HepG2 (cell line): ENCODE data around the gene CDK11B. TPM values are rescaled to one million over a fixed set of nuclear protein-coding genes. Genes with fewer than 3 reads are reported as not detected.

Source experiments
- ATAC-seq: fragments of 200-7000 bp; cut with Tn5 transposase; 3 replicates; pipeline ENCODE4 v1.9.1; 2020; ENCODE audit warnings: mild to moderate bottlenecking, moderate library complexity
- BruUV-seq: library from RNA; stranded (reverse); fragments of 400-500 nt; replicated peaks from 2 replicates; lab custom pipeline; 2021; lab: Mats Ljungman, UMichigan
- CTCF ChIA-PET: fragments of 300-600 bp; formaldehyde crosslinking; extraction: SDS; loops from one replicate; lab custom pipeline; 2021; ENCODE audit warnings: low total read pairs, inconsistent platforms, low intra/inter-chr PET ratio; lab: Yijun Ruan, JAX
- POLR2A ChIA-PET: fragments of 350-600 bp; sonication (Branson Sonifier 250); formaldehyde crosslinking; loops from one replicate; lab custom pipeline; 2020; ENCODE audit warnings: antibody characterized with exemption, inconsistent platforms; lab: Yijun Ruan, JAX
- DNase-seq: peaks from one replicate; pipeline ENCODE4 v3.0.0-alpha.2; 2015; ENCODE audit warnings: low spot score
- FAIRE-seq: peaks from 3 replicates; lab custom pipeline; 2011; peaks lifted over from hg19 to GRCh38; lab: Jason Lieb, UNC
- H2AFZ ChIP-seq: one replicate; pipeline ENCODE4 v1.6.1; 2011; ENCODE audit warnings: low read length, inconsistent platforms
- H3K27ac ChIP-seq: fragments of 300-600 bp; 3 replicates; pipeline ENCODE4 v1.8.0; 2011; ENCODE audit warnings: mixed run types, mild to moderate bottlenecking, mixed read lengths, low read length, inconsistent platforms; ENCODE audit not compliant: insufficient read depth; ENCODE audit errors: extremely low read length
- H3K27me3 ChIP-seq, 2 experiments: fragments of 200-600 bp in 1 of 2; 2 replicates in 1 of 2; 3 replicates in 1 of 2; pipeline versions ENCODE4 v1.6.0 to v1.8.0; 2011; ENCODE audit warnings: low read length in 2 of 2, mild to moderate bottlenecking in 2 of 2, moderate library complexity in 2 of 2, inconsistent platforms in 1 of 2; ENCODE audit not compliant: insufficient read depth in 2 of 2, control insufficient read depth in 1 of 2
- H3K36me3 ChIP-seq, 2 experiments: fragments of 200-600 bp in 1 of 2; replicated peaks in 1 of 2; 2 replicates in 1 of 2; 3 replicates in 1 of 2; pipeline versions ENCODE4 v1.5.1 to v1.8.0; 2011; ENCODE audit warnings: low read length in 2 of 2, inconsistent platforms in 1 of 2; ENCODE audit not compliant: insufficient read depth in 2 of 2, control insufficient read depth in 1 of 2
- H3K4me1 ChIP-seq: 2 replicates; pipeline ENCODE4 v1.5.1; 2012; ENCODE audit warnings: low read length, inconsistent platforms; ENCODE audit not compliant: insufficient read depth
- H3K4me2 ChIP-seq: 2 replicates; pipeline ENCODE4 v1.6.0; 2011; ENCODE audit warnings: low read depth, low read length, inconsistent platforms
- H3K4me3 ChIP-seq, 3 experiments: fragments of 200-600 bp in 1 of 3; sonication (generic), shearing (Covaris generic) in 1 of 3; replicated peaks in 1 of 3; 2 replicates each; pipeline ENCODE4 v1.5.1; 2011 to 2016; ENCODE audit warnings: low read length in 3 of 3, inconsistent platforms in 2 of 3, low read depth in 2 of 3, mild to moderate bottlenecking in 2 of 3, control low read depth in 1 of 3, mixed read lengths in 1 of 3; ENCODE audit not compliant: insufficient read depth in 1 of 3
- H3K79me2 ChIP-seq: one replicate; pipeline ENCODE4 v1.6.1; 2011; ENCODE audit warnings: low read length, inconsistent platforms; ENCODE audit not compliant: insufficient read depth
- H3K9ac ChIP-seq: 2 replicates; pipeline ENCODE4 v1.6.0; 2011; ENCODE audit warnings: mild to moderate bottlenecking, low read depth, low read length, inconsistent platforms; ENCODE audit not compliant: insufficient read depth
- H3K9me3 ChIP-seq: 2 replicates; pipeline ENCODE4 v1.5.1; 2012; ENCODE audit warnings: mild to moderate bottlenecking, low read length
- H4K20me1 ChIP-seq: 2 replicates; pipeline ENCODE4 v1.6.0; 2011; ENCODE audit warnings: inconsistent platforms, mild to moderate bottlenecking, low read length, moderate library complexity; ENCODE audit not compliant: insufficient read depth
- BRCA1 ChIP-seq: sonication (generic); formaldehyde crosslinking; IDR thresholded peaks from 2 replicates; pipeline ENCODE4 v1.4.0; 2020; ENCODE audit warnings: missing genetic modification reagents
- CCAR2 ChIP-seq: fragments of 200-400 bp; formaldehyde crosslinking; optimal IDR thresholded peaks from 2 replicates; pipeline ENCODE3; 2018; ENCODE audit warnings: low read depth, mild to moderate bottlenecking, low read length, moderate library complexity
- CHD2 ChIP-seq: IDR thresholded peaks from 2 replicates; pipeline ENCODE4 v1.6.1; 2011; ENCODE audit warnings: low read depth, low read length, improper control_type of control experiment
- KDM2A ChIP-seq: sonication (generic); formaldehyde crosslinking; IDR thresholded peaks from 2 replicates; pipeline ENCODE4 v1.4.0; 2020; ENCODE audit warnings: low read depth, missing genetic modification reagents, borderline replicate concordance
- NFIB ChIP-seq: sonication (generic); formaldehyde crosslinking; IDR thresholded peaks from 2 replicates; pipeline ENCODE4 v1.9.0; 2021; ENCODE audit warnings: missing genetic modification reagents, mild to moderate bottlenecking, borderline replicate concordance
- THRA ChIP-seq: sonication (generic); formaldehyde crosslinking; IDR thresholded peaks from 2 replicates; pipeline ENCODE4 v1.4.0; 2020; ENCODE audit warnings: missing genetic modification reagents, borderline replicate concordance
- ZFP1 ChIP-seq: IDR thresholded peaks from 2 replicates; pipeline ENCODE4 v1.6.1; 2016
- ZNF124 ChIP-seq: sonication (generic); formaldehyde crosslinking; IDR thresholded peaks from 2 replicates; pipeline ENCODE4 v1.4.0; 2020; ENCODE audit warnings: missing genetic modification reagents
- ZNF160 ChIP-seq: sonication (generic); formaldehyde crosslinking; IDR thresholded peaks from 2 replicates; pipeline ENCODE4 v1.8.0; 2022; ENCODE audit warnings: mild to moderate bottlenecking, inconsistent platforms, missing genetic modification reagents
- ZNF225 ChIP-seq: sonication (generic); formaldehyde crosslinking; IDR thresholded peaks from 2 replicates; pipeline ENCODE4 v1.4.0; 2020; ENCODE audit warnings: mild to moderate bottlenecking, missing genetic modification reagents
- ZNF335 ChIP-seq: sonication (generic); formaldehyde crosslinking; IDR thresholded peaks from 2 replicates; pipeline ENCODE4 v1.4.0; 2020; ENCODE audit warnings: missing genetic modification reagents
- ZNF547 ChIP-seq: sonication (generic); formaldehyde crosslinking; IDR thresholded peaks from 2 replicates; pipeline ENCODE4 v1.5.1; 2020; ENCODE audit warnings: mild to moderate bottlenecking, missing genetic modification reagents
- ZNF549 ChIP-seq: sonication (generic); formaldehyde crosslinking; IDR thresholded peaks from 2 replicates; pipeline ENCODE4 v1.5.0; 2020; ENCODE audit warnings: missing genetic modification reagents
- ZNF749 ChIP-seq: sonication (generic); formaldehyde crosslinking; IDR thresholded peaks from 2 replicates; pipeline ENCODE4 v1.8.0; 2022; ENCODE audit warnings: mild to moderate bottlenecking, missing genetic modification reagents, moderate library complexity, borderline replicate concordance
- WGBS: methylation state at CpG from one replicate; pipeline ENCODE4 v1.1.6; 2017; ENCODE audit warnings: low lambda C conversion rate; 5-methylcytosine and 5-hydroxymethylcytosine counted together
- in situ Hi-C: cut with HindIII; loops from 2 replicates; pipeline ENCODE4 v1.10.0; 2017; ENCODE audit warnings: low pct_unique_long_range_greater_than_20kb; ENCODE audit not compliant: extremely low pct_ligation_motif_present
- intact Hi-C: fragments of 100-400 bp; cut with micrococcal nuclease; formaldehyde crosslinking; loops from one replicate; pipeline ENCODE4 v1.10.0; 2022; ENCODE audit not compliant: unreplicated experiment
- polyA plus RNA-seq, 8 experiments: library from polyadenylated mRNA; depleted of rRNA in 3 of 8; stranded (reverse) in 7 of 8; unstranded in 1 of 8; fragments of >200 nt; fragmentation: Illumina TruSeq in 4 of 8; extraction: Trizol in 4 of 8; gene quantifications; 2 replicates each; pipeline versions ENCODE4 v1.2.1 to v1.2.3, GENCODE V29; 2011 to 2016; ENCODE audit warnings: low read depth in 4 of 8, missing spikeins in 1 of 8, mixed read lengths in 1 of 8; ENCODE audit not compliant: insufficient read depth in 1 of 8
- total RNA-seq, 5 experiments: library from RNA; depleted of rRNA; stranded (reverse); fragments of >200 nt; fragmentation: Illumina TruSeq; extraction: Trizol; gene quantifications; 2 replicates each; pipeline ENCODE4 v1.2.3, GENCODE V29; 2016; ENCODE audit warnings: low read depth in 1 of 5

The CDK11B gene
- total and polyA plus RNA-seq, 2 of the 13 experiments (the other 11 are each of a cell fraction or from before 2014, with no cell fraction given) = 3.6 to 15.1 TPM

GRCh38 chr1:1603671-1604373 lies 55.0 kb downstream of the CDK11B start:
- no peak overlapping the region for H2AFZ ChIP-seq
- WGBS = 15% methylated on average over 4 of the region's 13 CpGs
- no peaks in the 10 kb centered on the region for H3K9me3 ChIP-seq
- intact Hi-C loops (no loop called here), in situ Hi-C loops (no loop called here)
- TF ChIP-seq KDM2A (CRISPR knock-in tag) (0 out of 2 replicates have a peak, but pooled peaks have one; percentile 2), ZNF160 (CRISPR knock-in tag) (no peak)
- POLR2A ChIA-PET = interaction anchor here (1.4 kb wide), 1 partner anchor 11 kb away, joined by 13 read pairs; the partner anchor contains the start of gene MIB2
- no peaks in the 10 kb centered on the region for H3K36me3 ChIP-seq
- H3K79me2 ChIP-seq = no peaks in the 10 kb centered on the region
- 0 out of 3 replicates have a peak, but pooled peaks have one; percentile 7 for ATAC-seq
- FAIRE-seq = no peak
- no peak overlapping the region for H3K4me2 ChIP-seq
- H3K9ac ChIP-seq = no peak overlapping the region
- H3K27me3 ChIP-seq = peaks cover 1 to 9% of the 10 kb centered on the region in 2 experiments; a peak in 2 of 5 replicates
- CTCF ChIA-PET = no interaction called here
- H3K4me1 ChIP-seq = peaks cover 37% of the 10 kb centered on the region
- H3K4me3 ChIP-seq = no peak overlapping the region
- BruUV-seq = no TSS peak
- DNase-seq = no peak
- H3K27ac ChIP-seq = no peak overlapping the region
- H4K20me1 ChIP-seq = no peaks in the 10 kb centered on the region

GRCh38 chr1:1602968-1603506 lies 55.8 kb downstream of the CDK11B start:
- Histone ChIP-seq H3K9me3 (no peaks in the 10 kb centered on the region), H3K27ac (no peak overlapping the region), H3K4me2 (no peak overlapping the region; the same call in 1 of the 2 replicates), H3K9ac (no peak overlapping the region), H3K27me3 (peaks cover 1 to 9% of the 10 kb centered on the region in 2 experiments; a peak in 2 of 5 replicates), H3K36me3 (no peaks in the 10 kb centered on the region), H4K20me1 (no peaks in the 10 kb centered on the region), H3K79me2 (no peaks in the 10 kb centered on the region), H3K4me1 (peaks cover 41% of the 10 kb centered on the region), H2AFZ (no peak overlapping the region), H3K4me3 (no peak overlapping the region)
- CTCF ChIA-PET = no interaction called here
- no peak for FAIRE-seq
- no TSS peak for BruUV-seq
- intact Hi-C loops = no loop called here
- DNase-seq = no peak
- WGBS = 21% methylated on average over 4 of the region's 13 CpGs
- ATAC-seq = peak; percentile 16; the same call in 2 of the 3 replicates
- POLR2A ChIA-PET = interaction anchor here (1.4 kb wide), 1 partner anchor 12 kb away, joined by 13 read pairs; the partner anchor contains the start of gene MIB2
- in situ Hi-C loops = no loop called here
- no peak for TF ChIP-seq CCAR2
- no peak for TF ChIP-seq ZNF549 (CRISPR knock-in tag)
- TF ChIP-seq ZFP1 (CRISPR knock-in tag) = no peak
- TF ChIP-seq ZNF124 (CRISPR knock-in tag) = no peak
- TF ChIP-seq THRA (CRISPR knock-in tag) = no peak
- no peak for TF ChIP-seq BRCA1
- no peak for TF ChIP-seq ZNF335
- no peak for TF ChIP-seq ZNF547 (CRISPR knock-in tag)
- TF ChIP-seq ZNF225 (CRISPR knock-in tag) = no peak
- TF ChIP-seq ZNF749 = no peak
- no peak for TF ChIP-seq CHD2
- TF ChIP-seq NFIB (CRISPR knock-in tag) = no peak
